CD4-positive, alpha-beta T cell treated with Interleukin-1 beta for 1 hour (primary cell): ENCODE measurements around the gene STARD7.
A peak's percentile ranks its signal among the peaks of the same experiment; 100 is the strongest.
"Not testable (repeated sequence)": the region's sequence is repeated elsewhere in the genome, so short reads cannot be mapped to it uniquely, and the experiment has no call there.

Experiments used
- DNase-seq, 2 donors: peaks; one replicate each; pipeline ENCODE4 v3.0.0-alpha.2; 2020 to 2022

Gene STARD7

GRCh38 chr2:96160366-96160765 is 48.3 kb downstream of the STARD7 start:
- not testable (repeated sequence) for DNase-seq

- DNase-seq, result peak in 1 of 2 donors; percentile 35
Measured at GRCh38 chr2:96159084-96159830, 49.4 kb downstream of the STARD7 start.

- no peak for DNase-seq
Measured at GRCh38 chr2:96158554-96158940, 50.1 kb downstream of the STARD7 start.

- DNase-seq, result peak; percentile 68 to 76
Measured at GRCh38 chr2:96157649-96158553, 50.7 kb downstream of the STARD7 start.

- peak in 1 of 2 donors; percentile 48 for DNase-seq
Measured at GRCh38 chr2:96156926-96157648, 51.5 kb downstream of the STARD7 start.

GRCh38 chr2:96156011-96156820 is 52.4 kb downstream of the STARD7 start:
- peak in 1 of 2 donors; percentile 42 for DNase-seq

- DNase-seq, result no peak
Measured at GRCh38 chr2:96154506-96155380, 53.9 kb downstream of the STARD7 start.

GRCh38 chr2:96153991-96154431 is 54.6 kb downstream of the STARD7 start:
- no peak for DNase-seq

GRCh38 chr2:96153291-96153713 is 55.3 kb downstream of the STARD7 start:
- no peak for DNase-seq

- DNase-seq, result no peak
Measured at GRCh38 chr2:96152304-96153161, 56.1 kb downstream of the STARD7 start.

- no peak for DNase-seq
Measured at GRCh38 chr2:96151595-96152303, 56.9 kb downstream of the STARD7 start.

GRCh38 chr2:96150791-96151594 is 57.6 kb downstream of the STARD7 start:
- DNase-seq, result no peak

- no peak for DNase-seq
Measured at GRCh38 chr2:96150007-96150640, 58.5 kb downstream of the STARD7 start.

GRCh38 chr2:96148410-96149217 is 60.0 kb downstream of the STARD7 start:
- DNase-seq, result peak; percentile 97 to 99

GRCh38 chr2:96147593-96148201 is 60.9 kb downstream of the STARD7 start:
- DNase-seq, result no peak

- DNase-seq, result no peak
Measured at GRCh38 chr2:96146881-96147592, 61.6 kb downstream of the STARD7 start.
